GM12874 (cell line): ENCODE results near the gene VAMP8.

Source experiments
- TF ChIP-seq, protein P1 (sequence below): IDR thresholded peaks from 2 replicates; pipeline ENCODE4 v1.5.1; 2011; ENCODE audit warnings: low read depth, mild to moderate bottlenecking, control low read depth, low read length, moderate library complexity; ENCODE audit not compliant: insufficient read depth

The VAMP8 gene

DNA sequence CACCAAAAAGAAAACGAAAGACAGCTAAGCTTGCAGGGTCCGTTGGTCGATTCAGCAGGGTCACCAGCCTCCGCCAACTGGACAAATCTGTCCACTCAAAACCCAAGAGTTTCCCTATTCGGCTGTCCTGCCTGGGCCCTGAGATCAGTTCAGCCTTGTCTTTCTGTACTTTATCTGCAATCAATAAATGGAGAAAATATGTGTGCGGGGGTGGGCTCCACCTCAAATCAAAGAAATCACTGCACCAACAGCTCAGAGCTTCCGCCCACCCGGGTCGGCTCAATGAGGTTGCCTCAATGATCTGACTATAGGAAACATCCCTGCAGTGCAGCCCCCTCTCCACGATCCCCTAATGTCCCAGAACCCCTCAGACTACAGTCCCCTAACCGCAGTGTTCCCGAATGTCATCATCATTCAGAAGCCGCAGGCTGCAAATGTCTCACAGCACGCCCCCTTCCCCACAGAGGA, 16.5 kb upstream of the VAMP8 start:
- TF ChIP-seq, protein P1, sequence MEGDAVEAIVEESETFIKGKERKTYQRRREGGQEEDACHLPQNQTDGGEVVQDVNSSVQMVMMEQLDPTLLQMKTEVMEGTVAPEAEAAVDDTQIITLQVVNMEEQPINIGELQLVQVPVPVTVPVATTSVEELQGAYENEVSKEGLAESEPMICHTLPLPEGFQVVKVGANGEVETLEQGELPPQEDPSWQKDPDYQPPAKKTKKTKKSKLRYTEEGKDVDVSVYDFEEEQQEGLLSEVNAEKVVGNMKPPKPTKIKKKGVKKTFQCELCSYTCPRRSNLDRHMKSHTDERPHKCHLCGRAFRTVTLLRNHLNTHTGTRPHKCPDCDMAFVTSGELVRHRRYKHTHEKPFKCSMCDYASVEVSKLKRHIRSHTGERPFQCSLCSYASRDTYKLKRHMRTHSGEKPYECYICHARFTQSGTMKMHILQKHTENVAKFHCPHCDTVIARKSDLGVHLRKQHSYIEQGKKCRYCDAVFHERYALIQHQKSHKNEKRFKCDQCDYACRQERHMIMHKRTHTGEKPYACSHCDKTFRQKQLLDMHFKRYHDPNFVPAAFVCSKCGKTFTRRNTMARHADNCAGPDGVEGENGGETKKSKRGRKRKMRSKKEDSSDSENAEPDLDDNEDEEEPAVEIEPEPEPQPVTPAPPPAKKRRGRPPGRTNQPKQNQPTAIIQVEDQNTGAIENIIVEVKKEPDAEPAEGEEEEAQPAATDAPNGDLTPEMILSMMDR: no peak

DNA sequence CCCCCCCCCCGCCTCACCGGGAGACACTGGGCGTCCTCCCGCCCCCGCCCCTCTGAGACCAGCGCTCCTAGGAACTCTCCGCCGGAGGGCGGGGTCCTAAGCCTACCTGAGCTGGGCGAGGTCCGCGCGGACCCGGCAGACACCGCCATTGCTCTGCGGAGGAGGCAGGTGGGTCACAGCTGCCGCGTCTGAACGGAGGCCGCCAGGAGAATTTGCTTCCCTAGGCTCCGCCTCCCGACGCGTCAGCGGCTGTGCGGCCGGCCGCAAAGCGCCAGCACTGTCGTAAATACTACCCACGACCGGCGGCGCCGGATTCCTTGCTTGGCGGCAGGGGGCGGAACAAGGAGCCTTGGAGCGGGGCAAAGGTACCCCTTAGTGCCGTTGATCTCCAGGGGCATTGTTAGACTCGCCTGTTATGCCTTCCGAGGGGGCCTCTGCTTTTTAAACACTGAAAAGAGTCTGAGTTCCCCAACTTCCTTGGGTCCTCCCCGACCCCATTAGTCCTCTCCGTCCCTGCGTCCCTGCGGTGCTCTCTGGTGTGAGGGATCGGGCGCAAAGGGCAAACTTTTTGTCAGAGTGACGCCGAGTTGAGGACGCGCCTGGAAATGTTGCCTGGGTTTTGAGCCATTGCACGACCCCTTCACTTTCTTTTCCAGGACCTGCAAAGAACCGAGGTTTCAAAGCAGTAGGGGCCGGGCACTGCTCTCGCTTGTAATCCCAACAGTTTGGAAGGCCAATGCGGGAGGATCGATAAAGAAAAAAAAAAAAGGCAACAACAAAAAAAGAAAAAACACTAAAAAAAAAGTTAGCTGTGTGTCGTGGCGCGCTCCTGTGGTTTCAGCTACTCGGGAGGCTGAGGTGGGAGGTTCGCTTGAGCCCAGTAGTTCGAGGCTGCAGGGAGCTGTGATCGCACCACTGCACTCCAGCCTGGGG, 15.8 kb upstream of the VAMP8 start, which contains the start of gene GGCX:
Gene GGCX (minus strand): TSS at position 214 of the 933 bp plus-strand sequence. CDS start 65 bp downstream, at position 149.
- TF ChIP-seq, protein P1: no peak

DNA sequence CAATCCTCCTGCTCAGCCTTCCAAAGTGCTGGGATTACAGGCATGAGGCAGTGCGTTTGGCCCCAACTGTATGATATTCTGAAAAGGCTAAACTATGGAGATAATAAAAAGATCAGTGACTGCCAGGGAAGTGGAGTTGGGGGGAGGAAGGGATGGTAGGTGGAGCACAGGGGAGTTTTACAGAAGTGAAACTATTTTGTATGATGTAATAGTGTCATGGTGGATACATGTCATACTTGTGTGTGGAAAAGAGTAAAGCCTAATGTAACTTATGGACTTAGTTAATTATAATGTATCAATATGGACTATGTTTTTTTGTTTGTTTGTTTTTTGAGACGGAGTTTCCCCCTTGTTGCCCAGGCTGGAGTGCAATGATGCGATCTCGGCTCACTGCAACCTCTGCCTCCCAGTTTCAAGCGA, 13.2 kb upstream of the VAMP8 start:
- TF ChIP-seq, protein P1: no peak

DNA sequence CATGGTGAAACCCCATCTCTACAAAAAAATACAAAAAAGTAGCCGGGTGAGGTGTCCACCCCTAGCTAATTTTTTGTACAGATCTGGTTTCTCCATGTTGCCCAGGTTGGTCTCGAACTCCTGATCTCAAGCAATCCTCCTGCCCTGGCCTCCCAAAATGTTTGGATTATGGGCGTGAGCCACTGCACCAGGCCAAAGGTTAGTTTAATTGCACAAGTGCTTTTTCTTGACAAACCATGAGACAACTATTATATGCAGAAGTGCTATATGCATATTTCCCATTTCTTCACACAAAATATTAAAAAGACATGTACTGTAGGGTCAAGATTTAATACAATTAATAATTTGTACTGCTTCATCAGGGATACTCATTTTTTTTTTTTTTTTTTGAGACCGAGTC, 11.1 kb upstream of the VAMP8 start:
- TF ChIP-seq, protein P1: no peak

DNA sequence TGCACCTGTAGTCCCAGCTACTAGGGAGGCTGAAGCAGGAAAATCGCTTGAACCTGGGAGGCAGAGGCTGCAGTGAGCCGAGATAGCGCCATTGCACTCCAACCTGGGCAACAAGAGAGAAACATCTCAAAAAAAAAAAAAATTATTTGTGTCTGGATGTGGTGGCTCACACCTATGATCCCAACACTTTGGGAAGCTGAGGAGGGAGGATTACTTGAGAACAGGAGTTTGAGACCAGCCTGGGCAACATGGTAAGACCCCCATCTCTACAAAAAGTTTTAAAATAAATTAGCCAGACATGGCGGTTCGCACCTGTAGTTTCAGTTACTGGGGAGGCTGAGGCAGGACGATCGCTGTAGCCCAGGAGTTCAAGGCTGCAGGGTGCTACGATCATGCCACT, 1.6 kb upstream of the VAMP8 start:
- TF ChIP-seq, protein P1: no peak

DNA sequence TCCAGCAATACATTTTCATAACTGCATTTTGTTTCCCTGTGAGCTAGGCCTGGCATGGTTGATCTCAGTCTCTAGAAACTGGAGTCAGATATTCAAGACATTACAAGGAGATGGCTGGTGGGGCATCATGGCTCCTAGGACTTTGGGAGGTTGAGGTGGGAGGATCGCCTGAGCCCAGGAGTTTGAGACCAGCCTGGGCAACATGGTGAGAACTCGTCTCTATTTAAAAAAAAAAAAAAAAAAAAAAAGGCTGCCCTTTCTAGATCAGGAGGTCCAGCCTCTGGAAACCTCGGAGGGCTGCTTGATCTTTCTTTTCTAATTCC, 362 bp upstream of the VAMP8 start:
- TF ChIP-seq, protein P1: no peak

DNA sequence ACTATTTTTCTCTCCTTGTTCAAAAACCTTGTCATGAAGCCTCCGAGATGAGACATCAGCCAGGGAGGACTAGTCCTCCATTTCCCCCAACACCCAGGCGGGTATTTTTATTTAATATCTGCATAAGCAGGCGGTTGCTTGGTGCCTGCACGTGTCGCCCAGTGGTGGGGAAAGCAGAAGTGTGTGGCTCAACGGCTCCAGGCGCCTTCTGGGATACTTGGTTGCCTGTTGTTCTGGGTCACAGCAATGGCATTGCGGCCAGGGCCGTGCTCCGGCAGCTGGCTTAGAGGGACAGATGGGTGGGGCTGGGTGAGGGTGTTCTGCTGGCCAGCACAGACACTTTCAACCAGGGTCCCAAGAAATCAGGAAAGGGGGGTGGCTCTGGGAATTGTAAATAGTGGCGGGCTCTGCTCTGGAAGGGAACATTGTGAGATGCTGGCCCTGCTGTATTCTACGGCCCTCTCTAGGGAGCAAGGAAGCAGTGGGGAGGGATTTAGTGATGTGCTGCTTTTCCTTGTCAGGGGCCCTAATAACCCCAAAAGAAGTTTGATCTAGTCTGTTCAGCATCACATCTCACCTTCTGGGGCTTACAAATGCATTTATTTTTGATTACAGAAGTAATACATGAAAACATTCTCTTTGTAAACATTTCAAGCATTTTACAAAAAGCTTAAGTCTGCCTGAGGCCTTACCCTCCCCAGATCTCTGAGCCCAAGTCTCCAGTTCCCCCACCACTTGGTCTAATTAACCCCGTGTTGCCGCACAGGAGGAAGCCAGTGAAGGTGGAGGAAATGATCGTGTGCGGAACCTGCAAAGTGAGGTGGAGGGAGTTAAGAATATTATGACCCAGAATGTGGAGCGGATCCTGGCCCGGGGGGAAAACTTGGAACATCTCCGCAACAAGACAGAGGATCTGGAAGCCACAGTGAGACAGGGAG, 1.1 kb downstream of the VAMP8 start:
- TF ChIP-seq, protein P1: no peak
